Endothelial cell of umbilical vein (primary cell): ENCODE data around the gene TTBK1.

ENCODE experiments used
- EZH2 ChIP-seq: IDR thresholded peaks from 2 replicates; pipeline ENCODE4 v1.6.1; 2012; ENCODE audit warnings: borderline replicate concordance, low read depth, mild to moderate bottlenecking, moderate library complexity, low read length, inconsistent platforms; ENCODE audit not compliant: severe bottlenecking
- JUN ChIP-seq: IDR thresholded peaks from 2 replicates; pipeline ENCODE4 v1.6.1; 2011; ENCODE audit warnings: borderline replicate concordance, low read depth; ENCODE audit not compliant: insufficient read length, insufficient read depth
- MYC ChIP-seq: IDR thresholded peaks from one replicate; pipeline ENCODE4 v1.6.1; 2011; ENCODE audit warnings: mild to moderate bottlenecking, low read depth, low read length
- POLR2A ChIP-seq: IDR thresholded peaks from 2 replicates; pipeline ENCODE4 v1.6.1; 2012; ENCODE audit warnings: low read depth, mild to moderate bottlenecking, control low read depth, low read length
- POLR2AphosphoS5 ChIP-seq: IDR thresholded peaks from 2 replicates; pipeline ENCODE4 v1.6.1; 2012; ENCODE audit warnings: low read depth, mild to moderate bottlenecking, control low read depth, low read length, moderate library complexity; ENCODE audit not compliant: insufficient read depth
- TF ChIP-seq, protein P1 (sequence below), 2 donors: IDR thresholded peaks; 1 replicate in 1 of 2; 2 replicates in 1 of 2; pipeline ENCODE4 v1.5.1; 2011; ENCODE audit warnings: low read length in 2 of 2, mild to moderate bottlenecking in 2 of 2, moderate library complexity in 2 of 2, control low read depth in 1 of 2, inconsistent platforms in 1 of 2, low read depth in 1 of 2; ENCODE audit not compliant: insufficient read depth in 1 of 2; ENCODE audit errors: extremely low read depth in 1 of 2
- TF ChIP-seq, protein P2 (sequence below): IDR thresholded peaks from 2 replicates; pipeline ENCODE4 v1.6.1; 2011; ENCODE audit not compliant: insufficient read depth, insufficient read length

GRCh38 chr6:43275801-43276576, 32.7 kb downstream of the TTBK1 start:
- TF ChIP-seq, protein P1, sequence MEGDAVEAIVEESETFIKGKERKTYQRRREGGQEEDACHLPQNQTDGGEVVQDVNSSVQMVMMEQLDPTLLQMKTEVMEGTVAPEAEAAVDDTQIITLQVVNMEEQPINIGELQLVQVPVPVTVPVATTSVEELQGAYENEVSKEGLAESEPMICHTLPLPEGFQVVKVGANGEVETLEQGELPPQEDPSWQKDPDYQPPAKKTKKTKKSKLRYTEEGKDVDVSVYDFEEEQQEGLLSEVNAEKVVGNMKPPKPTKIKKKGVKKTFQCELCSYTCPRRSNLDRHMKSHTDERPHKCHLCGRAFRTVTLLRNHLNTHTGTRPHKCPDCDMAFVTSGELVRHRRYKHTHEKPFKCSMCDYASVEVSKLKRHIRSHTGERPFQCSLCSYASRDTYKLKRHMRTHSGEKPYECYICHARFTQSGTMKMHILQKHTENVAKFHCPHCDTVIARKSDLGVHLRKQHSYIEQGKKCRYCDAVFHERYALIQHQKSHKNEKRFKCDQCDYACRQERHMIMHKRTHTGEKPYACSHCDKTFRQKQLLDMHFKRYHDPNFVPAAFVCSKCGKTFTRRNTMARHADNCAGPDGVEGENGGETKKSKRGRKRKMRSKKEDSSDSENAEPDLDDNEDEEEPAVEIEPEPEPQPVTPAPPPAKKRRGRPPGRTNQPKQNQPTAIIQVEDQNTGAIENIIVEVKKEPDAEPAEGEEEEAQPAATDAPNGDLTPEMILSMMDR (IDR thresholded peaks at IDR 0.05; ENCODE audit: extremely low read depth in 1 of 2, insufficient read depth in 1 of 2, low read depth in 1 of 2, low read length in 2 of 2), result no peak
- TF ChIP-seq POLR2A, result no peak
- TF ChIP-seq POLR2AphosphoS5, result no peak
- peak; percentile 96 for TF ChIP-seq EZH2
- TF ChIP-seq MYC, result no peak
- TF ChIP-seq JUN, result no peak
- TF ChIP-seq, protein P2, sequence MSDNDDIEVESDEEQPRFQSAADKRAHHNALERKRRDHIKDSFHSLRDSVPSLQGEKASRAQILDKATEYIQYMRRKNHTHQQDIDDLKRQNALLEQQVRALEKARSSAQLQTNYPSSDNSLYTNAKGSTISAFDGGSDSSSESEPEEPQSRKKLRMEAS, result no peak
